ENCODE data around the gene NRG3. TPM values are rescaled to one million over a fixed set of nuclear protein-coding genes. Genes with fewer than 3 reads are reported as not detected.

NRG3 gene
- total and polyA plus RNA-seq, 3 donors from 2014 or later, result 2.7 to 3.9 (median 2.7) TPM

DNA sequence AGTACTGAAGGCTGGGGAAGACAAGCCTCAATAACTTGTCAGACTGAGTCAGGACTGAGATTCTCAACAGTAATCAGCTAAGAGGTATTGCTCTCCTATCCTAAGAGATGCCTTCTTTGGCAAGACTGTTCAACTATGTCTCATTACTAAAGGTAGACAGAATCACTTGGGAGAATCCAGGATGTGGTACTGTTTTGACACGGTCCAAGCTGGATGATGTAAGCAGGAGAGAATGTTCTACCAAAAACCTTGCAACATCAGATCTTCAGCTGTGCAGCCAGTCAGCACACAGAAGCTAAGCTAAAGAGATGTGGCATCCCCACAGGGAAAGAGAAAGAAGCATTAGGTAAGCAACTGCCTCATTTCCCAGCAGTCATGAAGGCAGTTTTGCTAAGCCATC lies 391.4 kb downstream of the NRG3 start:
- Histone ChIP-seq H3K36me3 (ENCODE audit: low read depth, missing control alignments) (no peaks in the 10 kb centered on the region), H3K27ac (no peak overlapping the region), H3K4me3 (no peak overlapping the region), H3K27me3 (no peaks in the 10 kb centered on the region), H3K9me3 (no peaks in the 10 kb centered on the region), H3K4me1 (no peaks in the 10 kb centered on the region)
- no peak for DNase-seq
- TF ChIP-seq, protein P1, sequence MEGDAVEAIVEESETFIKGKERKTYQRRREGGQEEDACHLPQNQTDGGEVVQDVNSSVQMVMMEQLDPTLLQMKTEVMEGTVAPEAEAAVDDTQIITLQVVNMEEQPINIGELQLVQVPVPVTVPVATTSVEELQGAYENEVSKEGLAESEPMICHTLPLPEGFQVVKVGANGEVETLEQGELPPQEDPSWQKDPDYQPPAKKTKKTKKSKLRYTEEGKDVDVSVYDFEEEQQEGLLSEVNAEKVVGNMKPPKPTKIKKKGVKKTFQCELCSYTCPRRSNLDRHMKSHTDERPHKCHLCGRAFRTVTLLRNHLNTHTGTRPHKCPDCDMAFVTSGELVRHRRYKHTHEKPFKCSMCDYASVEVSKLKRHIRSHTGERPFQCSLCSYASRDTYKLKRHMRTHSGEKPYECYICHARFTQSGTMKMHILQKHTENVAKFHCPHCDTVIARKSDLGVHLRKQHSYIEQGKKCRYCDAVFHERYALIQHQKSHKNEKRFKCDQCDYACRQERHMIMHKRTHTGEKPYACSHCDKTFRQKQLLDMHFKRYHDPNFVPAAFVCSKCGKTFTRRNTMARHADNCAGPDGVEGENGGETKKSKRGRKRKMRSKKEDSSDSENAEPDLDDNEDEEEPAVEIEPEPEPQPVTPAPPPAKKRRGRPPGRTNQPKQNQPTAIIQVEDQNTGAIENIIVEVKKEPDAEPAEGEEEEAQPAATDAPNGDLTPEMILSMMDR (IDR thresholded peaks at IDR 0.05), result no peak
- TF ChIP-seq POLR2A (IDR thresholded peaks at IDR 0.05), result no peak
- 77 to 85% methylated on average over 1 of the region's 1 CpG for WGBS, 2 donors
- intact Hi-C loops (cut with DNase I; ENCODE audit: low total_unique reads), result no loop called here

DNA sequence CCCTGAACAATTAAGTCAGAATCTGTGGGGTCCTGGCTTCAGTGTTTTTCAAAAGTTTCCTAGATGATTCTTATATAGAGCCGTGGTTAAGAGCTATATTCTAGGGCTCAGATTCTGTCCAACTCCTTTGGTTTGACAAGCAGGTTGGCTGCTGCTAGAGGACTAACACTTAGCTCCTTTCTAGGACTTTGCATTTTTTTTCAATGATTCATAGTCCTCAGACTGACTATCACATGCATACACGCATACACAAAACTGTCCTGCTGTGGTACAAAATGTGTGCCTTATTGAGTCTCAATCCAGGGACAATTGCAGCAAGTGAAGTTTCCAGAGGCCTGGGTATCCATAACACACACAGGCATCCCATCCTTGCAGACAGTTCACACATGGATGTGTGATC lies 392.0 kb downstream of the NRG3 start:
- Histone ChIP-seq H3K36me3 (ENCODE audit: low read depth, missing control alignments) (no peaks in the 10 kb centered on the region), H3K9me3 (no peaks in the 10 kb centered on the region), H3K4me3 (no peak overlapping the region), H3K27me3 (no peaks in the 10 kb centered on the region), H3K4me1 (no peaks in the 10 kb centered on the region), H3K27ac (no peak overlapping the region)
- intact Hi-C loops (cut with DNase I; ENCODE audit: low total_unique reads), result no loop called here
- no peak for DNase-seq
- TF ChIP-seq POLR2A (IDR thresholded peaks at IDR 0.05), result no peak
- TF ChIP-seq, protein P1 (IDR thresholded peaks at IDR 0.05), result no peak
- 90 to 91% methylated on average over 2 of the region's 2 CpGs for WGBS, 2 donors

DNA sequence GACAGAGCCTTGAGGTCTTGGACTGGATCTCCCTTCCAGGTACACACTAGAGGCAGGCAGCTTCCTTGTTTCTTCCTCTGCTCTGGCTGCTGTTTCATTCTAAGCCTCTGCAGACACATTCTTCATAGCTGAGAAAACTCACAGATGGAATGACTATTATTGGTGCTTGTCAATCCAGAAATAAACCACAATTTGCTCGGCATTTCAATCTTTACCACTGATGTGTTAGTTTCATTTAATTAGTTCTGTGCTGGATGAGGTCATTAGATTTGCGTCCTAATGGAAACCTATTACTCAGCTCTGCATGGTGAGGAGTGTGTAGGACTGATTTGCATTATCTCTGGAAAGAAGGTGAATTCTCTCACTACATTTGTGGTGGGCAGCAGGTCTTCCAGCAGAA lies 392.5 kb downstream of the NRG3 start:
- H3K4me1 ChIP-seq, result no peaks in the 10 kb centered on the region
- H3K27me3 ChIP-seq, result no peaks in the 10 kb centered on the region
- DNase-seq, result no peak
- 90 to 92% methylated on average over 2 of the region's 2 CpGs for WGBS, 2 donors
- H3K4me3 ChIP-seq, result no peak overlapping the region
- intact Hi-C loops (cut with DNase I; ENCODE audit: low total_unique reads), result no loop called here
- H3K36me3 ChIP-seq (ENCODE audit: low read depth, missing control alignments), result no peaks in the 10 kb centered on the region
- TF ChIP-seq, protein P1 (IDR thresholded peaks at IDR 0.05), result no peak
- no peak for TF ChIP-seq POLR2A (IDR thresholded peaks at IDR 0.05)
- no peak overlapping the region for H3K27ac ChIP-seq
- H3K9me3 ChIP-seq, result no peaks in the 10 kb centered on the region

DNA sequence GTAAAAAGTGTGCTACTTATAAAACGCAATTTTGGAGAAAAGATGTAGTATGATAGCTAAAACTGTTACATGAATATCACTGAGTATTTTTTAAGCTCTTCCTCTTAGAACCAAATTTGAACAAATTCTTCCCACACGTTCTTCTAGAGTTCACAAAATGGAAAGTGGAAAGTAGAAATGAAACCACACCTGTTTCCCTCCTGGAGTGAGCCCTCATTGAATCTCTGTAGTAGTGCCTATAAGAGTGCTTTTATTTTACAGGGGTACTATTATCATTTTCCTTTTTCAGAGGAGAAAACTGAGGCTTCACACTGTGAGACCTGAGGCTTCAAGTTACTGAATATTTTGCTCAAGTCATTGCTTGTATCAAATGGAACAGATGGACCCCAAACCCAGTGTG lies 393.0 kb downstream of the NRG3 start:
- WGBS, 2 donors, result 64 to 80% methylated on average over 2 of the region's 2 CpGs
- no peak overlapping the region for H3K27ac ChIP-seq
- H3K9me3 ChIP-seq, result no peaks in the 10 kb centered on the region
- DNase-seq, result no peak
- no peaks in the 10 kb centered on the region for H3K27me3 ChIP-seq
- H3K4me1 ChIP-seq, result no peaks in the 10 kb centered on the region
- no peaks in the 10 kb centered on the region for H3K36me3 ChIP-seq (ENCODE audit: low read depth, missing control alignments)
- H3K4me3 ChIP-seq, result no peak overlapping the region
- intact Hi-C loops (cut with DNase I; ENCODE audit: low total_unique reads), result no loop called here
- TF ChIP-seq, protein P1 (IDR thresholded peaks at IDR 0.05), result no peak

DNA sequence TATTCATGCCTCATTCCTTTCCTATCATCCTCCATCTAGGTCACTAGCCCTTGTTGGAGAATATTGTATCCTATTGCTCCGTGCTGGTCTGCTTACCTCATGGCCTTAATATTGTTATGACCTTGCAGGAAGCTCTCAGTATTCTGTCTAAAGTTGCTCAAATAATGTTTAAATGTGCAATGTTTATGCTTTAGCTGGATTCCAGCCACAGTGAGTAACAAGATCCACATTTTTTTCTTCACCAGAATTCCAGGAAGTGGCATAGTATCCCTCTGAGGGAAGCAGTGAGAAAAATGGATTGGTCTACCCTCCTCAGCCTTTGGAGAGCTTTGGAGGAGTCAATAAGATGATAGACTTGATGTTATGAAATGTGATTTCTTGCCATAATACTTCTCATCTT lies 402.6 kb downstream of the NRG3 start:
- no peak overlapping the region for H3K27ac ChIP-seq
- DNase-seq, result no peak
- intact Hi-C loops (cut with DNase I; ENCODE audit: low total_unique reads), result no loop called here
- TF ChIP-seq, protein P1 (IDR thresholded peaks at IDR 0.05), result no peak
- no peak for TF ChIP-seq POLR2A (IDR thresholded peaks at IDR 0.05)
- no peak overlapping the region for H3K4me3 ChIP-seq
- no peaks in the 10 kb centered on the region for H3K36me3 ChIP-seq (ENCODE audit: low read depth, missing control alignments)
- H3K9me3 ChIP-seq, result no peaks in the 10 kb centered on the region
- H3K4me1 ChIP-seq, result no peaks in the 10 kb centered on the region
- WGBS, 2 donors, result 74 to 82% methylated on average over 1 of the region's 1 CpG
- no peaks in the 10 kb centered on the region for H3K27me3 ChIP-seq

Data from testis (tissue), 3 donors.